CD4-positive, alpha-beta T cell treated with Interleukin-15 for 1 hour (primary cell): Measurements from ENCODE around the gene SRRD.

ENCODE experiments used
- DNase-seq: peaks from one replicate; pipeline ENCODE4 v3.0.0-alpha.2; 2020

The SRRD gene

DNA sequence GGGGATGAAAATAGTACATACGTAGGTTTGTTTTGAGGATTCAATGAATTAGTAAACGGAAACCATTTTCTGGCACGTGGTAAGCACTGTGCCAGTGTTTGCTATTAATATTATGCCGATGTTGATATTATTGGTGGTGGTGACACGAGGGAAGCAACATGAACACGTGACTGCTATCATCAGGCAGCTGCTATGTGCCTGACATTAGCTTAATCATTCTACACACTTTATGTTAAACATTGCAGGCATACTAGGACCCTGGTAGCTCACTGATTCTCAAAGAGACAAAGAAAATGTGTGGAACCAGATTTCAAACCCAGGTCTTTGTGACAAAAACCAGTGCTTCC is 656 bp downstream of the SRRD start:
- no peak for DNase-seq

DNA sequence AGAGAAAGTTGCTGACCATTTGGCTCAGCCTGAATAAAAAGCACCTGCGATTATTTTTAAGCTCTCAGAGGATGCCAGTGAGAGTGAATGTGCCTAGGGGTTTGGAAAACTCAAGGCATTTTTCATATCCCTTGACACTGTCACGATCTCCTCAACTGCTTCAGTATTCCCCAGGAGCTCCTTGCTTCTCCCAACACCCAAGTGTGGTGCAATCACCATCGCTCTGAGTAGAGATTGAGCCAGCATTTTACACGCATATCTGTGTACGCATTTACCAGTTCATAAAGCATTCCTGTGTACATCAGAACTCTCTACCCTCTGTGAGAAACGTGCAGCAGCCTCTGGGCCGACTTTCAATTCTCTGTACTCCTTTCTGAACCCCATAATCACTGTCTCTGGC is 1.3 kb downstream of the SRRD start:
- DNase-seq, result no peak

DNA sequence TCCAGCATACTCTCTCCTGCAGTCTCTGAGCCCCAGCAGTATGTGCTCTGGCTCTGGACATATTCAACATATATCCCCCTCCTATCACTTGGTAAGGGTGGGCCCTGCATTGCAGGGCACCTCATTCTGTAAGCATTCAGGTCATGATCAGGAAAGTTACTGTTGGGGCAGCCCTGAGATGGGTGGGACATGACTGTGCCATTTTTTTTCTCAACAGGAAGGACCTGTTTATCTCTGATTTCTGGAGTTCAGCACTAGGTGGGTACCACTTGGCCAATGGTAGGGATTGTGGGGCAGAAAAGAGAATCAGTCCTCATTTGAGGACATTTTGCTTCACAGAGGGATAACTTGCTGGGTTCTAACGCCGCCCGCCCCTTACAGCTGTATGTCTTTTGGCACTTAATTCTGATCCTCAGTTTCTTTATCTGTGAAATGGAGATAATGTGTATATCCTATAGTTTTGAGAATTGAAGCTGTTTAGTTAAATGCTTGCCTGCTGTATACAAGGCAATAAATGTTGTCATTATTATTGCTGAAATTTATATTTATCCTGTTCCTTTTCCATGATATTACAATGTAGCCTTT is 2.2 kb downstream of the SRRD start:
- no peak for DNase-seq

- no peak for DNase-seq
Observed at GRCh38 chr22:26486394-26486793, 2.7 kb downstream of the SRRD start.

GRCh38 chr22:26487996-26488395 is 4.3 kb downstream of the SRRD start:
- no peak for DNase-seq

- no peak for DNase-seq
Observed at GRCh38 chr22:26489447-26490036, 5.9 kb downstream of the SRRD start.

- no peak for DNase-seq
Observed at GRCh38 chr22:26492220-26492619, 8.5 kb downstream of the SRRD start.

- no peak for DNase-seq
Observed at GRCh38 chr22:26494506-26494905, 10.8 kb downstream of the SRRD start.

- DNase-seq, result no peak
Observed at GRCh38 chr22:26496456-26496855, 12.8 kb downstream of the SRRD start.

DNA sequence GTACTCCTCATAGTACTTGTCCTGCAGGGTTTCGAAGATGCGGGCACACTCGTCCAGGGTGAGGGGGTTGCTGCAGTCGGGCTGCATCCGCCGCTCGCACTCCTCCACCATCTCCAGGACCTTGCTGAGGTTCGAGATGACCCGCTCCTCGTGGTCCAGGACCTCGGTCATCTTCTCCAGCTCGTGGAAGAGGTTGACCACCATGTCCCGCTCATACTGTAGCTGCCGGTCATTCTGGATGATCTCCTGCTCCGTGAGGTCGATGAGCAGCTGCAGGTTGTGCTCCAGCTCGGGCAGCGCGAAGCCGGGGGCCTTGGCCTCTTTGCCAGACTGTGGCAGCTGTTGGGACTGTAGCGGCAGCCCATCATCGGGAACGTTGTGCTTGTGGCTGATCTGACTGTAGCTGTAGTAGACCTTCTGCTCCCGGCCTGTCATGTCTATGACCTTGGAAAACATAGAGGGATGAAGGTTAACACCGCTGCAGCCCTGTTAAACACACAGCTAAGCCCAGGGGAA is 15.6 kb downstream of the SRRD start:
- DNase-seq, result no peak

DNA sequence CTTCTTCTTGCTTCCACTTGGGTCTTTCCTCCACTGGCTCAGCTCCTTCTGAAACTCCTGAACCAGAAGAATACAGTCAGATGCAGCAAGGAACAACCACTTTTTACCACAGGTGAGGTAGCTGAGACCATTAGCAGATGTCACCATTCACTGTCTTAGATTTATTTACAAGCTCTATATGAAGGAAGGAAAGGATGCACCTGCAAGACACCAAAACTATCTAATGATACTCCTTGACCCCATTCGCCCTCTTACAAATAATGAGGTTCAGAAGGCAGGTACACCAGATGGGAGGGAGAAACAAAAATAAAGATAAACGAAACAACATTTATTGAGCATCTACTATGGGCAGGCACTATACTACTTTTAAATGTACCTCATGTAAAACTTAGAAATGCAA is 18.3 kb downstream of the SRRD start:
- no peak for DNase-seq

- DNase-seq, result peak; percentile 79
Observed at GRCh38 chr22:26502688-26503561, 19.2 kb downstream of the SRRD start.

GRCh38 chr22:26503758-26504157 is 20.1 kb downstream of the SRRD start:
- no peak for DNase-seq

DNA sequence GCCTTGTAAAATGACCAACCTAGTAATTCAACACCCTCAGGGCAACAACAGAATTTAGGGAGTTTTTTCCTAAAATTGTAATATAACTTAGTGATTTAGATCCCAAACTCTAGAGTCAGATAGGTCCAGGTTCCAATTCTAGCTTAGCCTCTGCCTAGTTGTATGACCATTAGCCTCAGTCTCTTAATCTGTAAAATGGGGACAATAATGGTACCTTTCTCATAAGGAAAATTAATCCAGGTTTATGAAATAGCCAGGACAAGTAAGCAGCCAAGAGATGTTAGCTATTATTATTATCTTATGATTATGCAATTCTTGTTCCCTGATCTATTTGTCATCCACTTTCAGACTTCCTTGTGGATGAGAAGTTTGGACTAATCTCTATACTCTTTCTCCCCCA is 24.5 kb downstream of the SRRD start:
- DNase-seq, result no peak

- DNase-seq, result peak; percentile 86
Observed at GRCh38 chr22:26512149-26512793, 28.6 kb downstream of the SRRD start, which contains the start of gene TFIP11. Gene TFIP11, minus strand, starts transcription at chr22:26512473. Its CDS starts 2,201 bp downstream, at chr22:26510272.

DNA sequence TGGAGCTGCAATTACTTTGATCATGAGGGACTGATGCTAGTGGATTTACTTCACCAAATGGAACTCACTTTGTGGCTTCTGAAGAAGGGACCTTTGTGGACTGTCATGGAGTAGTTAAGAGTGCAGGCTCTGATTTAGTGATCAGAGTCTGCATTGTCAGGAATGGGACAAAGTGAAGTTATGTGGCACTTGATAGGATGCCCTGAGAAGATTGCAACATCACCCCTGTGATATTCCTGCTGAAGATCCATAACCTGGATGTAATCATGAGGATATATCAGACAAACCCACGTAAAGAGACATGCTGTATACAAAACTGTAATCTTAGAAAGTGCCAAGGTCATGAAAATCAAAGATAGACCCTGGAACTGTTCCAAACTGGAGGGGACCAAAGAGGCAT is 30.2 kb downstream of the SRRD start:
- no peak for DNase-seq

- no peak for DNase-seq
Observed at GRCh38 chr22:26514419-26515161, 30.9 kb downstream of the SRRD start.

- DNase-seq, result no peak
Observed at GRCh38 chr22:26515931-26516330, 32.3 kb downstream of the SRRD start.

- DNase-seq, result no peak
Observed at GRCh38 chr22:26516503-26516902, 32.8 kb downstream of the SRRD start.

GRCh38 chr22:26517429-26517828 is 33.8 kb downstream of the SRRD start:
- no peak for DNase-seq

- no peak for DNase-seq
Observed at GRCh38 chr22:26522012-26522411, 38.3 kb downstream of the SRRD start.

- no peak for DNase-seq
Observed at GRCh38 chr22:26522592-26522991, 38.9 kb downstream of the SRRD start.

- no peak for DNase-seq
Observed at GRCh38 chr22:26524870-26525269, 41.2 kb downstream of the SRRD start.
